ENCODE results near the gene ATP6V0A4.

ATP6V0A4 gene

GRCh38 chr7:138657854-138658386, 140.1 kb downstream of the ATP6V0A4 start:
- H3K4me1 ChIP-seq (ENCODE audit: control insufficient read depth, insufficient read depth, low read length) = no peaks in the 10 kb centered on the region
- no peaks in the 10 kb centered on the region for H3K36me3 ChIP-seq (ENCODE audit: control insufficient read depth, insufficient read depth, low read length, severe bottlenecking)
- no peak overlapping the region for H3K4me3 ChIP-seq (ENCODE audit: low read length)
- peaks cover 9% of the 10 kb centered on the region for H3K9me3 ChIP-seq (ENCODE audit: control insufficient read depth, low read length)
- no peak overlapping the region for H3K9ac ChIP-seq (ENCODE audit: low read length)
- peaks cover 17% of the 10 kb centered on the region for H3K27me3 ChIP-seq (replicated peaks; ENCODE audit: control insufficient read depth, insufficient read depth, low read length)
- no peak for DNase-seq (ENCODE audit: low read depth)

DNA sequence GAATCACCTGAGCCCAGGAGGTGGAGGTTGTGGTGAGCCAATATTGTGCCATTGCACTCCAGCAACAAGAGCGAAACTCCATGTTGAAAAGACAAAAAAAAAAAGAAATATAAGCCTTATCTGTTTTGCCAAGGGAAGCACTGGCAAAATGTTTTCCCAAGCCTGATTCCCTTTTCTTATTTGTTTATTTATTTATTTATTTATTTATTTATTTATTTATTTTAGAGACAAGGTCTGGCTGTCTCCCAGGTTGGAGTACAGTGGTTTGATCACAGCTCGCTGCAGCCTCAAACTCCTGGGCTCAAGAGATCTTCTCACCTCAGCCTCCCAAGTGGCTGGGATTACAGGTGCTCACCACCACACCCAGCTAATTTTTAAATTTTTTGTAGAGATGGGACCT, 141.0 kb downstream of the ATP6V0A4 start:
- Histone ChIP-seq H3K9me3 (ENCODE audit: control insufficient read depth, low read length) (peaks cover 10% of the 10 kb centered on the region), H3K4me3 (ENCODE audit: low read length) (no peak overlapping the region), H3K4me1 (ENCODE audit: control insufficient read depth, insufficient read depth, low read length) (no peaks in the 10 kb centered on the region), H3K36me3 (ENCODE audit: control insufficient read depth, insufficient read depth, low read length, severe bottlenecking) (no peaks in the 10 kb centered on the region), H3K9ac (ENCODE audit: low read length) (no peak overlapping the region), H3K27me3 (replicated peaks; ENCODE audit: control insufficient read depth, insufficient read depth, low read length) (peaks cover 8% of the 10 kb centered on the region)
- no peak for DNase-seq (ENCODE audit: low read depth)
